Right lobe of liver (tissue), 6 donors: ENCODE data around the gene ERCC6L. TPM values are rescaled to one million over a fixed set of nuclear protein-coding genes. Genes with fewer than 3 reads are reported as not detected.
"Not testable (repeated sequence)": the region's sequence is repeated elsewhere in the genome, so short reads cannot be mapped to it uniquely, and the experiment has no call there.

Source experiments
- ATAC-seq, 4 donors: fragments of 200-7000 bp; cut with Tn5 transposase; one replicate each; pipeline ENCODE4 v1.9.1; 2020; ENCODE audit warnings: mild to moderate bottlenecking in 4 of 4, moderate library complexity in 4 of 4
- DNase-seq, 3 donors: peaks; one replicate each; pipeline ENCODE4 v3.0.0-alpha.2; 2020
- H3K27ac ChIP-seq, 3 donors: fragments of 200-600 bp; one replicate each; pipeline ENCODE4 v1.8.0; 2022
- H3K27me3 ChIP-seq, 2 donors: fragments of 200-600 bp; one replicate each; pipeline ENCODE4 v1.8.0; 2022
- H3K36me3 ChIP-seq, 4 donors: fragments of 200-600 bp; sonication (generic) in 1 of 4; one replicate each; pipeline versions ENCODE4 v1.5.1 to v1.8.0; 2017 to 2022; ENCODE audit warnings: control low read depth in 1 of 4
- H3K4me1 ChIP-seq, 4 donors: fragments of 200-600 bp; sonication (generic) in 1 of 4; one replicate each; pipeline versions ENCODE4 v1.5.1 to v1.8.0; 2017 to 2022; ENCODE audit warnings: control low read depth in 1 of 4
- H3K4me3 ChIP-seq, 3 donors: fragments of 200-600 bp; one replicate each; pipeline ENCODE4 v1.8.0; 2022
- H3K9me3 ChIP-seq, 4 donors: fragments of 200-600 bp; sonication (generic) in 1 of 4; one replicate each; pipeline versions ENCODE4 v1.5.1 to v1.8.0; 2017 to 2022; ENCODE audit warnings: control low read depth in 1 of 4
- POLR2A ChIP-seq: fragments of 450-650 bp; IDR thresholded peaks from one replicate; pipeline ENCODE4 v1.6.1; 2017; ENCODE audit warnings: antibody characterized with exemption, mild to moderate bottlenecking
- WGBS: methylation state at CpG from one replicate; pipeline ENCODE4 v1.1.6; 2018; ENCODE audit warnings: low coverage, low lambda C conversion rate; ENCODE audit not compliant: insufficient coverage; ENCODE audit errors: missing lambda C conversion rate; 5-methylcytosine and 5-hydroxymethylcytosine counted together
- intact Hi-C, 2 donors: fragments of 100-400 bp; cut with DNase I; formaldehyde crosslinking; loops; one replicate each; pipeline versions ENCODE4 v1.11.2 to v1.14.1; 2022
- total RNA-seq, 6 experiments: library from RNA; depleted of rRNA in 2 of 6; stranded (reverse); fragments of >200 nt in 2 of 6; fragmentation: NEBNext Ultra II Directional in 3 of 6; extraction: Animal tissue kit (Norgen Biotek cat#: 25700) in 3 of 6; gene quantifications; one replicate each; pipeline versions ENCODE4 v1.1.0 to v1.2.4, GENCODE V29; 2016 to 2023
- TF ChIP-seq, protein P1 (sequence below), 4 donors: fragments of 200-600 bp in 3 of 4; fragments of 450-650 bp in 1 of 4; IDR thresholded peaks; one replicate each; pipeline versions ENCODE4 v1.5.1 to v1.8.0; 2016 to 2022; ENCODE audit warnings: antibody characterized with exemption in 4 of 4, mild to moderate bottlenecking in 2 of 4
- donor health status: DM: no; HTN: yes; CAD: no.
- donor health status: DM: no; HTN: no; CAD: no.
- donor health status: DM: no; HTN: no; CAD: no.
- donor health status: DM: no; HTN: yes; CAD: no.
- donor health status: DM: no; HTN: yes; CAD: no.

The ERCC6L gene
- total RNA-seq, 6 experiments from 2014 or later: 0.09 to 0.62 (median 0.30) TPM; not detected in 2

DNA sequence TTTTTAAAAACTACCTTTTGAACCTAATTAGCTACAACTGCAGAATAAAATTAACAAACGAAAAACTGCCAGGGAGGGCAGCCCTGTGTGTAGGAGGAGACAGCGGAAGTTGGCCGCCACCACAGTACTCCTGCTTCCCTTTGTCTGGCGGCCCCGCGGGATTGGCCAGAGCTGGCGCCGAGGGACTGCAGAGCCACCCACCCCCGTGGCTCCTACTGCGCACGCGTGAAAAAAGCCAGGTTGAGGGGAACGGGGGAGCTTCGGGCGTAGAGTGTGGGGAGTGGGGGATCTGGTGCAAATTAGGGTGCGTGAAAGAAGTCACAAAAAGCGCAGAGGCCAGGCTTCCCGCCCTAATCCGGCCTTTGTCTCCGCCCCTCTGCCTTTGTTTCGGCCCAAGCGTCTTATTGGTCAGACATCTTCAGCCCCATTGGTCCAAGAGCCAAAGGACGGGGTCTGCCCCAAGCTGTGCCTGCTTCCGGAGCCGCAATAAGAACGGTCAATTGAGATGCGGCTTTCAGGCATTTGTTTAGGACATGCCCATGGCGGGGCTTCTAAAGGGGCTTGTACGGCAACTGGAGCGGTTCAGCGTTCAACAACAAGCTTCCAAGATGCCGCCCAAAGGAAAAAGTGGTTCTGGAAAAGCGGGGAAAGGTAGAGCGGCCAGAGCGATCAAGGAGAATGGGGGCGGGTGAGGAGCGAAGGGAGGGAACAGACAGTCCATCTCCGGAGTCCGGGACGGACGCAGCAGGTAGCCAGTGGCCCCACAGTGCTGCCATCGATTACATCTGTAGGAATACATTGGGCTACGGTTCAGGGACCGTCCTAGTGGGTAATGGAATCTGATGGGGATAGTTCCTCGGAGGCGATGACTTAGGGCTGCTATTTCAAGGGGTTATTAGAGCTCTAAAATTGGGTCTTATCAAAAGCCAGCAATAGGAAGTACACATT, 57.4 kb downstream of the ERCC6L start, which contains the start of gene PIN4:
Gene PIN4, plus strand, starts transcription at position 580 of the 948 bp plus-strand sequence. Its CDS starts 29 bp downstream, at position 609.
- no peaks in the 10 kb centered on the region for H3K36me3 ChIP-seq
- H3K27ac ChIP-seq: peak within 1 kb of the TSS in 2 of 3 donors; percentile 45 to 59
- intact Hi-C loops: no loop called here
- H3K4me1 ChIP-seq: peaks cover 0 to 4% (median 0%) of the 10 kb centered on the region in 4 donors
- H3K4me3 ChIP-seq: peak within 1 kb of the TSS; percentile 41 to 72 (median 67)
- TF ChIP-seq, protein P1, sequence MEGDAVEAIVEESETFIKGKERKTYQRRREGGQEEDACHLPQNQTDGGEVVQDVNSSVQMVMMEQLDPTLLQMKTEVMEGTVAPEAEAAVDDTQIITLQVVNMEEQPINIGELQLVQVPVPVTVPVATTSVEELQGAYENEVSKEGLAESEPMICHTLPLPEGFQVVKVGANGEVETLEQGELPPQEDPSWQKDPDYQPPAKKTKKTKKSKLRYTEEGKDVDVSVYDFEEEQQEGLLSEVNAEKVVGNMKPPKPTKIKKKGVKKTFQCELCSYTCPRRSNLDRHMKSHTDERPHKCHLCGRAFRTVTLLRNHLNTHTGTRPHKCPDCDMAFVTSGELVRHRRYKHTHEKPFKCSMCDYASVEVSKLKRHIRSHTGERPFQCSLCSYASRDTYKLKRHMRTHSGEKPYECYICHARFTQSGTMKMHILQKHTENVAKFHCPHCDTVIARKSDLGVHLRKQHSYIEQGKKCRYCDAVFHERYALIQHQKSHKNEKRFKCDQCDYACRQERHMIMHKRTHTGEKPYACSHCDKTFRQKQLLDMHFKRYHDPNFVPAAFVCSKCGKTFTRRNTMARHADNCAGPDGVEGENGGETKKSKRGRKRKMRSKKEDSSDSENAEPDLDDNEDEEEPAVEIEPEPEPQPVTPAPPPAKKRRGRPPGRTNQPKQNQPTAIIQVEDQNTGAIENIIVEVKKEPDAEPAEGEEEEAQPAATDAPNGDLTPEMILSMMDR (IDR thresholded peaks at IDR 0.05): no peak
- peak; percentile 27 for TF ChIP-seq POLR2A
- 19% methylated on average over 46 of the region's 46 CpGs for WGBS
- no peaks in the 10 kb centered on the region for H3K27me3 ChIP-seq
- peak; percentile 82 to 91 (median 90) for DNase-seq
- peak; percentile 97 to 99 (median 98) for ATAC-seq
- H3K9me3 ChIP-seq: no peaks in the 10 kb centered on the region

DNA sequence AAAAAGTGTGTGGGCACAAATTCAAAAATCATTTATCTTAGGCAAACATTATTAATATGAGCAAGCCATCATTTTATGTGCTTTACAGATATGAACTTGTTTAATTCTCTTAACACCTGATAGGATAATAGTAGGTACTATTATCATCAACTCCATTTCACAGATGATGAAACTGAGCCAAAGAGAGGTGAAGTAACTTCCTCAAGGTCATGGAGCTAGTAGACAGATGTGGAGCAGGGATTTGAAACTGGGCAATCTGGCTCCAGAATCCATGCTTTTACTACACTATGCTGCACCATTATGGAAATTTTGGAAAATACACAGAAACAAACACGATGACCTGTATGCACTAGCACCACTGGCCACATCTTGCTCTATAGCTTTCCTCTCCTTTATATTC, 58.3 kb downstream of the ERCC6L start:
- intact Hi-C loops: no loop called here
- Histone ChIP-seq H3K4me1 (peaks cover 0 to 4% (median 0%) of the 10 kb centered on the region in 4 donors), H3K36me3 (no peaks in the 10 kb centered on the region), H3K27me3 (no peaks in the 10 kb centered on the region), H3K4me3 (peak overlapping the region in 1 of 3 donors; percentile 72), H3K9me3 (no peaks in the 10 kb centered on the region), H3K27ac (no peak overlapping the region)
- WGBS: 33% methylated on average over 1 of the region's 1 CpG
- TF ChIP-seq POLR2A: no peak
- TF ChIP-seq, protein P1 (IDR thresholded peaks at IDR 0.05): no peak
- DNase-seq (no peak), ATAC-seq (no peak)

DNA sequence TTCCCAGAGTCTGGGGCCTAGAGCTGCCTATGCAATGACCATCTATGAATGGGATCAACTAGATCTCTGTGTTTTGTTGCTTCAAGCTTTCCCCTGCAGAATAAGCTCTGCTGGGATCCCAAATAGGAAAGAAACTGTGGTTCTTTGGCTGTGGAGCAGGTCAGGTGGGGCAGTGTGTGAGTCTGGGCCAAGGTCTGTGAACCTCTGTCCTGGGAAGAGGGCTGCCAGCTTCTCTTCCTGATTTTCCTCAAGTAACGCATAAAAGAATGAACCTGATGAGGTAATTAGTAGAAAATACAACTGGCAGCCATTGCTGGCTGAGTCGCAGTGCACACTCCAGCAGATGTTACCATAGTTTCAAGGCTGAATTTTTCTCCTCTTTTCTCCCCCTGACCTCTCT, 61.8 kb downstream of the ERCC6L start:
- Histone ChIP-seq H3K4me3 (no peak overlapping the region), H3K4me1 (no peaks in the 10 kb centered on the region), H3K36me3 (no peaks in the 10 kb centered on the region), H3K27ac (no peak overlapping the region), H3K27me3 (no peaks in the 10 kb centered on the region), H3K9me3 (no peaks in the 10 kb centered on the region)
- no peak for TF ChIP-seq POLR2A
- TF ChIP-seq, protein P1 (IDR thresholded peaks at IDR 0.05): no peak
- intact Hi-C loops: no loop called here
- no peak for ATAC-seq
- 64% methylated on average over 2 of the region's 2 CpGs for WGBS
- no peak for DNase-seq

DNA sequence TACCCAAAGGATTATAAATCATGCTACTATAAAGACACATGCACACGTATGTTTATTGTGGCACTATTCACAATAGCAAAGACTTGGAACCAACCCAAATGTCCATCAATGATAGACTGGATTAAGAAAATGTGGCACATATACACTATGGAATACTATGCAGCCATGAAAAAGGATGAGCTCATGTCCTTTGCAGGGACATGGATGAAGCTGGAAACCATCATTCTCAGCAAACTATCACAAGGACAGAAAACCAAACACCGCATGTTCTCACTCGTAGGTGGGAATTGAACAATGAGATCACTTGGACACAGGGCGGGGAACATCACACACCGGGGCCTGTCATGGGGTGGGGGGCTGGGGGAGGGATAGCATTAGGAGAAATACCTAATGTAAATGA, 62.5 kb downstream of the ERCC6L start:
- not testable (repeated sequence) for H3K4me3 ChIP-seq

More for the DNA sequence above, 62.5 kb downstream of the ERCC6L start:
- H3K9me3 ChIP-seq, H3K36me3 ChIP-seq, DNase-seq, H3K27me3 ChIP-seq, H3K4me1 ChIP-seq, H3K27ac ChIP-seq, ATAC-seq, intact Hi-C loops: not testable (repeated sequence)
- WGBS: 79% methylated on average over 5 of the region's 5 CpGs
